IMR-90 (cell line): Measurements from ENCODE around the gene L3MBTL4. TPM values are rescaled to one million over a fixed set of nuclear protein-coding genes. Genes with fewer than 3 reads are reported as not detected.

Experiments
- ATAC-seq: fragments of 200-7000 bp; cut with Tn5 transposase; 2 replicates; pipeline ENCODE4 v1.9.1; 2020; ENCODE audit warnings: low read depth, mild to moderate bottlenecking, moderate library complexity
- BruUV-seq: library from RNA; stranded (reverse); fragments of 400-500 nt; replicated peaks from 2 replicates; lab custom pipeline; 2021; lab: Mats Ljungman, UMichigan
- CTCF ChIA-PET: fragments of 300-600 bp; formaldehyde crosslinking; extraction: SDS; loops from one replicate; lab custom pipeline; 2021; ENCODE audit warnings: antibody characterized with exemption; lab: Yijun Ruan, JAX
- POLR2A ChIA-PET: fragments of 300-600 bp; sonication (Branson Sonifier 250); formaldehyde crosslinking; loops from one replicate; lab custom pipeline; 2022; ENCODE audit warnings: antibody characterized with exemption; ENCODE audit not compliant: unreplicated experiment; lab: Charles Lee
- DNase-seq: peaks from one replicate; pipeline ENCODE4 v3.0.0; 2013
- H2AFZ ChIP-seq: replicated peaks from 2 replicates; pipeline ENCODE3; 2013; ENCODE audit warnings: low read length, mild to moderate bottlenecking; ENCODE audit not compliant: poor library complexity
- H2AK5ac ChIP-seq: 2 replicates; pipeline ENCODE4 v1.6.1; 2013; ENCODE audit warnings: low read depth, low read length, inconsistent platforms
- H2AK9ac ChIP-seq: replicated peaks from 2 replicates; pipeline ENCODE3; 2013; ENCODE audit warnings: mild to moderate bottlenecking, low read depth, low read length, moderate library complexity; ENCODE audit not compliant: poor library complexity
- H2BK120ac ChIP-seq: 2 replicates; pipeline ENCODE4 v1.6.1; 2013; ENCODE audit warnings: low read depth, low read length, inconsistent platforms
- H2BK15ac ChIP-seq: 3 replicates; pipeline ENCODE4 v1.6.1; 2013; ENCODE audit warnings: low read depth, low read length, inconsistent platforms
- H2BK20ac ChIP-seq: 2 replicates; pipeline ENCODE4 v1.6.1; 2013; ENCODE audit warnings: low read depth, mild to moderate bottlenecking, inconsistent platforms, low read length, moderate library complexity
- H2BK5ac ChIP-seq: 2 replicates; pipeline ENCODE4 v1.6.1; 2013; ENCODE audit warnings: mild to moderate bottlenecking, low read depth, low read length, inconsistent platforms; ENCODE audit not compliant: poor library complexity, severe bottlenecking
- H3K14ac ChIP-seq: replicated peaks from 2 replicates; pipeline ENCODE4 v1.6.1; 2013; ENCODE audit warnings: low read depth, low read length, inconsistent platforms
- H3K18ac ChIP-seq: 2 replicates; pipeline ENCODE4 v1.6.1; 2013; ENCODE audit warnings: low read depth, low read length, control low read depth
- H3K23ac ChIP-seq: 2 replicates; pipeline ENCODE4 v1.6.1; 2013; ENCODE audit warnings: low read depth, low read length, inconsistent platforms
- H3K27ac ChIP-seq: 2 replicates; pipeline ENCODE4 v1.5.1; 2013; ENCODE audit warnings: mild to moderate bottlenecking, control low read depth, low read length; ENCODE audit not compliant: insufficient read depth
- H3K27me3 ChIP-seq: 2 replicates; pipeline ENCODE4 v1.6.1; 2013; ENCODE audit warnings: low read length; ENCODE audit not compliant: control insufficient read depth, insufficient read depth
- H3K36me3 ChIP-seq: 2 replicates; pipeline ENCODE4 v1.6.1; 2013; ENCODE audit warnings: low read length, mixed read lengths; ENCODE audit not compliant: control insufficient read depth, insufficient read depth
- H3K4ac ChIP-seq: 2 replicates; pipeline ENCODE4 v1.6.1; 2013; ENCODE audit warnings: low read depth, low read length, inconsistent platforms
- H3K4me1 ChIP-seq: 2 replicates; pipeline ENCODE4 v1.6.1; 2013; ENCODE audit warnings: low read length, mixed read lengths; ENCODE audit not compliant: control insufficient read depth, insufficient read depth
- H3K4me2 ChIP-seq: 2 replicates; pipeline ENCODE4 v1.6.1; 2013; ENCODE audit warnings: low read depth, mild to moderate bottlenecking, control low read depth, low read length, moderate library complexity
- H3K4me3 ChIP-seq: 2 replicates; pipeline ENCODE4 v1.5.1; 2013; ENCODE audit warnings: low read depth, mild to moderate bottlenecking, control low read depth, low read length, moderate library complexity; ENCODE audit not compliant: insufficient read depth
- H3K56ac ChIP-seq: 2 replicates; pipeline ENCODE4 v1.6.1; 2013; ENCODE audit warnings: low read length, inconsistent platforms; ENCODE audit not compliant: insufficient read depth; ENCODE audit errors: extremely low read depth
- H3K79me1 ChIP-seq, 2 experiments: 2 replicates each; pipeline ENCODE4 v1.6.1; 2013; ENCODE audit warnings: low read length in 2 of 2, inconsistent platforms in 1 of 2, low read depth in 1 of 2
- H3K9ac ChIP-seq: 2 replicates; pipeline ENCODE4 v1.6.1; 2013; ENCODE audit warnings: low read depth, low read length, control low read depth
- H3K9me1 ChIP-seq: 2 replicates; pipeline ENCODE4 v1.6.1; 2013; ENCODE audit warnings: low read length, inconsistent platforms; ENCODE audit not compliant: insufficient read depth
- H3K9me3 ChIP-seq: 2 replicates; pipeline ENCODE4 v1.6.1; 2013; ENCODE audit warnings: low read length; ENCODE audit not compliant: control insufficient read depth, insufficient read depth
- H4K20me1 ChIP-seq: 2 replicates; pipeline ENCODE4 v1.6.1; 2013; ENCODE audit warnings: low read length, inconsistent platforms; ENCODE audit not compliant: insufficient read depth
- H4K5ac ChIP-seq: 2 replicates; pipeline ENCODE4 v1.6.1; 2013; ENCODE audit warnings: mild to moderate bottlenecking, low read depth, low read length, control low read depth
- H4K8ac ChIP-seq, 2 experiments: 2 replicates each; pipeline ENCODE4 v1.6.1; 2013; ENCODE audit warnings: low read depth in 2 of 2, low read length in 2 of 2, control low read depth in 1 of 2, inconsistent platforms in 1 of 2
- H4K91ac ChIP-seq: 2 replicates; pipeline ENCODE4 v1.6.1; 2013; ENCODE audit warnings: low read depth, low read length, inconsistent platforms; ENCODE audit not compliant: insufficient read depth
- BHLHE40 ChIP-seq: fragments of 150-350 bp; IDR thresholded peaks from 2 replicates; pipeline ENCODE4 v1.6.1; 2016; ENCODE audit warnings: mild to moderate bottlenecking, low read depth, low read length
- CTCF ChIP-seq: conservative IDR thresholded peaks from 2 replicates; pipeline ENCODE4 v1.5.1; 2012; ENCODE audit warnings: mild to moderate bottlenecking, low read depth, low read length, improper control_type of control experiment
- FOS ChIP-seq: fragments of 150-350 bp; IDR thresholded peaks from 2 replicates; pipeline ENCODE4 v1.6.1; 2016; ENCODE audit warnings: low read depth, low read length
- MAFK ChIP-seq: IDR thresholded peaks from 2 replicates; pipeline ENCODE4 v1.6.1; 2012; ENCODE audit warnings: low read depth, low read length, improper control_type of control experiment
- MAZ ChIP-seq: IDR thresholded peaks from 2 replicates; pipeline ENCODE4 v1.6.1; 2012; ENCODE audit warnings: low read depth, mild to moderate bottlenecking, low read length, improper control_type of control experiment, moderate library complexity, borderline replicate concordance
- NFE2L2 ChIP-seq: fragments of 150-350 bp; IDR thresholded peaks from 2 replicates; pipeline ENCODE4 v1.6.1; 2016; ENCODE audit warnings: low read depth, mild to moderate bottlenecking, low read length
- POLR2A ChIP-seq: IDR thresholded peaks from 2 replicates; pipeline ENCODE4 v1.6.1; 2012; ENCODE audit warnings: mild to moderate bottlenecking, low read depth, low read length
- RAD21 ChIP-seq: IDR thresholded peaks from 2 replicates; pipeline ENCODE4 v1.6.1; 2012; ENCODE audit warnings: low read length, improper control_type of control experiment
- RCOR1 ChIP-seq: IDR thresholded peaks from 2 replicates; pipeline ENCODE4 v1.6.1; 2012; ENCODE audit warnings: mild to moderate bottlenecking, low read length, improper control_type of control experiment; ENCODE audit not compliant: insufficient replicate concordance
- RFX5 ChIP-seq: IDR thresholded peaks from 2 replicates; pipeline ENCODE4 v1.8.0; 2012; ENCODE audit warnings: low read depth, mild to moderate bottlenecking, low read length, moderate library complexity
- WGBS, 2 experiments: methylation state at CpG; one replicate each; pipeline versions ENCODE4 v1.1.5 to v1.1.7; 2013; ENCODE audit warnings: missing lambda C conversion rate in 2 of 2; ENCODE audit not compliant: insufficient read length in 1 of 2; ENCODE audit errors: extremely low coverage in 2 of 2; 5-methylcytosine and 5-hydroxymethylcytosine counted together
- dilution Hi-C: fragments of 300-500 bp; cut with HindIII; formaldehyde crosslinking; loops from one replicate; pipeline ENCODE4 v1.14.3; 2018; ENCODE audit warnings: low sequenced_read_pairs; ENCODE audit not compliant: unreplicated experiment
- in situ Hi-C: fragments of 300-500 bp; cut with MboI; formaldehyde crosslinking; loops from 3 replicates; pipeline ENCODE4 v1.14.3; 2019; ENCODE audit warnings: low sequenced_read_pairs, inconsistent platforms, mixed read lengths
- intact Hi-C: fragments of 100-400 bp; cut with micrococcal nuclease; formaldehyde crosslinking; loops from 2 replicates; pipeline ENCODE4 v1.10.0; 2022
- polyA plus RNA-seq, 3 experiments: library from polyadenylated mRNA; depleted of rRNA; stranded (reverse); fragments of >200 nt; gene quantifications; 2 replicates each; pipeline ENCODE4 v1.2.3, GENCODE V29; 2012; ENCODE audit warnings: low replicate concordance in 1 of 3
- total RNA-seq: library from RNA; depleted of rRNA; stranded (reverse); fragments of >200 nt; gene quantifications from 2 replicates; pipeline ENCODE4 v1.2.3, GENCODE V29; 2012
- TF ChIP-seq, protein P1 (sequence below): fragments of 150-350 bp; IDR thresholded peaks from 2 replicates; pipeline ENCODE4 v1.6.1; 2016; ENCODE audit warnings: low read depth, mild to moderate bottlenecking, low read length, moderate library complexity, borderline replicate concordance

L3MBTL4 gene
- total and polyA plus RNA-seq, 2 of the 4 experiments (the other 2 are of a cell fraction) = under 0.01 to 0.02 TPM

DNA sequence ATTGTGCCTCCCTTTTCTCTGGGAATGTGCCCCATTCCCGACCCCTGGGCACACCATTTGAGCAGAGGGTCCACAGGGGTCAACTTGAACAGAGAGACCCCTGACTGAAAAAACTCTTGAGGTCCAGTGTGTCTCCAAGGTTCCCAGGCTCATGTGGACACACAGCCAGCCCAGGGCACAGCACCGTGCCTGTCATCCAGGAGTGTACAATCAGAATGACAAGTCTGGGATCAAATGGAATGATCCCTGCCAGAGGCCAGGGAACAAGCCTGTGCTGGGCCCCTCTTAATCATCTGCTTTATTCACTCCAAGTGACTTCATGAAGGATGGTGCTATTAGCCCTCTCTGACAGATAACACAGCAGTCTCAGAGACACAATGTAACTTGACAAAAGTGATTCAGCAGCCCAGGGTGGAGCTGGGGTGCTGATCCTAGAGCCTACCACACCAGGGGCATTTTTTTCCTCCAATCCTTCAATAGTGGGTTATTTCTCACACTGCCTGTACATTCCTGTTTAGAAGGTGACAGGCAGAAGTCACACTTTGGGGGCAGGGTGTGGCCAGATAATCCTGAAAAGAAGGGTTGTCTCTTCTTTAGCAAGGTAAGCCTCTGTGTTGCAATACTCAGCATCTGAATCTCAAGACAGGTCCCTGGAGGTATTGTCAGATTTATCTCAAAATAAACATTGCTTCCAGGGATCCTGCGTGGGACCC is 435.4 kb downstream of the L3MBTL4 start:
- CTCF ChIA-PET = interaction anchor here (0.5 kb wide), 1 partner anchor 716 kb away, joined by 4 read pairs; no protein-coding TSS in a partner anchor
- Histone ChIP-seq H3K4me2 (no peak overlapping the region), H2BK120ac (no peak overlapping the region), H3K56ac (no peak overlapping the region), H4K91ac (no peak overlapping the region), H2BK5ac (no peak overlapping the region), H4K20me1 (no peaks in the 10 kb centered on the region), H3K4ac (no peak overlapping the region), H3K18ac (no peak overlapping the region), H3K23ac (no peak overlapping the region), H3K27me3 (no peaks in the 10 kb centered on the region), H3K14ac (no peak overlapping the region), H3K27ac (no peak overlapping the region), H3K36me3 (no peaks in the 10 kb centered on the region), H3K4me1 (peaks cover 5% of the 10 kb centered on the region), H3K9me1 (peaks cover 12% of the 10 kb centered on the region), H3K9ac (no peak overlapping the region), H2BK15ac (no peak overlapping the region), H3K79me1 (no peaks in the 10 kb centered on the region), H2AK9ac (no peak overlapping the region), H3K9me3 (no peaks in the 10 kb centered on the region), H2AK5ac (no peak overlapping the region), H4K8ac (no peak overlapping the region), H2BK20ac (no peak overlapping the region), H4K5ac (no peak overlapping the region), H2AFZ (peak overlapping the region; percentile 9), H3K4me3 (no peak overlapping the region)
- ATAC-seq (no peak), DNase-seq (no peak)
- in situ Hi-C loops = no loop called here
- dilution Hi-C loops = no loop called here
- TF ChIP-seq MAFK (no peak), CTCF (no peak), RCOR1 (no peak), FOS (no peak), RAD21 (no peak), BHLHE40 (no peak), POLR2A (no peak), MAZ (no peak), RFX5 (no peak), NFE2L2 (no peak)
- TF ChIP-seq, protein P1, sequence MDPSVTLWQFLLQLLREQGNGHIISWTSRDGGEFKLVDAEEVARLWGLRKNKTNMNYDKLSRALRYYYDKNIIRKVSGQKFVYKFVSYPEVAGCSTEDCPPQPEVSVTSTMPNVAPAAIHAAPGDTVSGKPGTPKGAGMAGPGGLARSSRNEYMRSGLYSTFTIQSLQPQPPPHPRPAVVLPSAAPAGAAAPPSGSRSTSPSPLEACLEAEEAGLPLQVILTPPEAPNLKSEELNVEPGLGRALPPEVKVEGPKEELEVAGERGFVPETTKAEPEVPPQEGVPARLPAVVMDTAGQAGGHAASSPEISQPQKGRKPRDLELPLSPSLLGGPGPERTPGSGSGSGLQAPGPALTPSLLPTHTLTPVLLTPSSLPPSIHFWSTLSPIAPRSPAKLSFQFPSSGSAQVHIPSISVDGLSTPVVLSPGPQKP = no peak
- POLR2A ChIA-PET = no interaction called here
- 50% methylated on average over 1 of the region's 3 CpGs; no CpG with 5 or more reads in 1 of the 2 experiments for WGBS, 2 experiments
- no TSS peak for BruUV-seq
- intact Hi-C loops = no loop called here
